ENCODE measurements around the gene BUB1.
"Not testable (repeated sequence)": the region's sequence is repeated elsewhere in the genome, so short reads cannot be mapped to it uniquely, and the experiment has no call there.

BUB1 gene

DNA sequence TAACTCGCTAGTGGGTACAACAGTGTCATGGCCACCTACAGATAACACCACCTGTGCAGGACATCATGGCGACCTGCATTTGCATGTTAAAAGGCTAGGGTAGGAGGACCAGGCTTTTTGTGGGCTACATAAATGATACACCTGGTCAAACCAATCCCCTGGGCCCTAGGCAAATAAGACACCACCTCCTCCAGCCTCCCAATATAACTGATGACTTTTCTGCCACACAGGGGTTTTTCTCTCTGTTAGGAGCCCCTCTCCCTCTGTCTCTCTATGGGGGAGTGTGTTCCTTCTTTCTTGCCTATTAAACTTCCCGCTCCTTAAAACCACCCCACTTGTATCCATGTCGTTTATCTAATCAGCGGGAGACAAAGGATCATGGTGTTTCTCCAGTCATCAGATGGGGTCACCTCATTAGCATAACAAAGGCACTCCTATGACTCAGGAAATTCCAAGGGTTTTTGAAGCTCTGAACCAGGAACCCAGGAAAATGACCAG is 10.8 kb upstream of the BUB1 start:
- Histone ChIP-seq H4K8ac (ENCODE audit: low read depth, low read length) (no peak overlapping the region), H2BK5ac (ENCODE audit: low read length) (peak overlapping the region; percentile 81), H3K79me2 (ENCODE audit: control insufficient read depth, insufficient read depth, low read length) (no peaks in the 10 kb centered on the region), H3K4ac (ENCODE audit: low read depth, low read length) (no peak overlapping the region), H4K5ac (ENCODE audit: low read length) (no peak overlapping the region), H3K27me3 (ENCODE audit: insufficient read depth, low read length, poor library complexity) (no peaks in the 10 kb centered on the region), H3K18ac (ENCODE audit: low read length) (no peak overlapping the region), H2BK15ac (replicated peaks; ENCODE audit: low read depth) (no peak overlapping the region), H3K4me2 (ENCODE audit: low read length) (peak overlapping the region; percentile 25), H3K36me3 (ENCODE audit: control insufficient read depth, insufficient read depth, low read length) (no peaks in the 10 kb centered on the region), H2BK120ac (ENCODE audit: low read depth, low read length) (no peak overlapping the region), H3K4me1 (ENCODE audit: control insufficient read depth, low read depth, low read length) (peaks cover 4% of the 10 kb centered on the region), H3K56ac (ENCODE audit: low read length) (peak overlapping the region; percentile 74), H2AK5ac (ENCODE audit: low read length) (no peak overlapping the region), H3K9ac (ENCODE audit: low read length) (no peak overlapping the region), H3K79me1 (ENCODE audit: low read length) (no peaks in the 10 kb centered on the region), H3K27ac (ENCODE audit: low read depth, low read length) (peak overlapping the region; percentile 26), H3K23ac (ENCODE audit: low read length) (no peak overlapping the region), H3K4me3 (ENCODE audit: low read length) (no peak overlapping the region)
- DNase-seq = peak; percentile 99
- WGBS (ENCODE audit: extremely low coverage, insufficient coverage, low lambda C conversion rate) = no CpG with 5 or more reads among the region's 5 CpGs

DNA sequence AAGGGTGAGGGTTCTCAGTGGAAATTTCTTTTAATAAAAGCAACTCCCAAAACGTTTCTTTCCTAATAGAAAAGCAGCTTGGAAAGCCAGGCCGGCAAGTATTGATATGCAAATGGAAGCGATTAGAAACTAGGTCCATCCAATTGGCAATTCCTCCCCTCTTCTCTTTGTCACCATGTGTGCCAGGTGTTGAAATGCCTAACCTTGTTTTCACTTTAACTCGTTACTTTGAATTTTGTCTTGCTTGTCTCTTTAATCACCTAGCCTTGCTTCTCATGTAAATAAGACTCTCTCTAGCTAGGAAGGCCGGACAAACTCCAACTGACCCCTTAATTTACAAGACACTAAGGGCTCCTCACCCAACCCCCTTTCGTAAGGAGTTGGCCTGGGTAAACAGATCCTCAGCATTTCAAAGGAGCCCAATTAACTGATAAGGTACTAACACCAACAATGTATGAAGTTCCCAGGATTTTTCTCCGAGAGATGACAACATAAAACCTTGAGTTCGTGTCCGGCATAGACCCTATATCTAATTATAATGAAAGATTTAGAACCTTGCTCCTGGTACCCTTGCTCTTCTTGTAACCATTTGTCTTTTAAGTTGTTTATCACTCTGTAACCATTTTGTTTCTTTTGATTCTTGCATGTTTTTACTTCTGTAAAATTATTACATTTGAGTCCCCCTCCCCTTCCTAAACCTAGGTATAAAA is 10.1 kb upstream of the BUB1 start:
- not testable (repeated sequence) for H2BK15ac ChIP-seq (replicated peaks; ENCODE audit: low read depth); H3K79me1 ChIP-seq (ENCODE audit: low read length); H2BK5ac ChIP-seq (ENCODE audit: low read length); H3K4ac ChIP-seq (ENCODE audit: low read depth, low read length); H3K4me1 ChIP-seq (ENCODE audit: control insufficient read depth, low read depth, low read length); H2AK5ac ChIP-seq (ENCODE audit: low read length); H3K36me3 ChIP-seq (ENCODE audit: control insufficient read depth, insufficient read depth, low read length); H3K9ac ChIP-seq (ENCODE audit: low read length); H3K23ac ChIP-seq (ENCODE audit: low read length); H3K4me2 ChIP-seq (ENCODE audit: low read length); H4K8ac ChIP-seq (ENCODE audit: low read depth, low read length); H4K5ac ChIP-seq (ENCODE audit: low read length); H2BK120ac ChIP-seq (ENCODE audit: low read depth, low read length); H3K4me3 ChIP-seq (ENCODE audit: low read length); H3K56ac ChIP-seq (ENCODE audit: low read length); H3K79me2 ChIP-seq (ENCODE audit: control insufficient read depth, insufficient read depth, low read length); H3K27me3 ChIP-seq (ENCODE audit: insufficient read depth, low read length, poor library complexity)
- DNase-seq = peak; percentile 81
- Histone ChIP-seq H3K27ac (ENCODE audit: low read depth, low read length) (peak overlapping the region; percentile 83), H3K18ac (ENCODE audit: low read length) (peak overlapping the region; percentile 62)
- WGBS (ENCODE audit: extremely low coverage, insufficient coverage, low lambda C conversion rate) = no CpG with 5 or more reads among the region's 9 CpGs

DNA sequence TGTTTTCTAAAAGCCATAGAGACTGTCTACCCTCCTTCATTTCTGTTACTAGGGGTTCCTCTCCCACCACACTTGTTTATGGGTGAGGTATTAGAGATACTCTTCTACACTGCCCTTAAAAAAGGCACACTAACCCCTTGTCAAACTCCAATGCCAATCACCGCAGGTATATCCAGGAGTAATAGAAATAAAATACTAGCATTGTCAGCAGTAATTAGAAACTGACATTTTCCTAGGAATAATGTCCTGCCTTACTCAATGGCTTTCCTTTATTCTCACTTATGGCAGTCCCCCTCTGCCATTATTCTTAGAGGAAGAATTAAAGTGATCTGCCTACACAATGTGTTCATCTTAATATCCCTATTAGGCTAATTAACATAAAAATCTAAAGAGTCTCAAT is 5.0 kb upstream of the BUB1 start:
- Histone ChIP-seq H3K4me2 (ENCODE audit: low read length) (no peak overlapping the region), H3K36me3 (ENCODE audit: control insufficient read depth, insufficient read depth, low read length) (no peaks in the 10 kb centered on the region), H3K23ac (ENCODE audit: low read length) (no peak overlapping the region), H2BK5ac (ENCODE audit: low read length) (no peak overlapping the region), H3K4me1 (ENCODE audit: control insufficient read depth, low read depth, low read length) (no peaks in the 10 kb centered on the region), H3K27me3 (ENCODE audit: insufficient read depth, low read length, poor library complexity) (no peaks in the 10 kb centered on the region), H4K5ac (ENCODE audit: low read length) (no peak overlapping the region), H3K9ac (ENCODE audit: low read length) (no peak overlapping the region), H3K4me3 (ENCODE audit: low read length) (no peak overlapping the region), H2AK5ac (ENCODE audit: low read length) (no peak overlapping the region), H2BK120ac (ENCODE audit: low read depth, low read length) (no peak overlapping the region), H2BK15ac (replicated peaks; ENCODE audit: low read depth) (no peak overlapping the region), H3K79me2 (ENCODE audit: control insufficient read depth, insufficient read depth, low read length) (no peaks in the 10 kb centered on the region), H3K4ac (ENCODE audit: low read depth, low read length) (no peak overlapping the region), H4K8ac (ENCODE audit: low read depth, low read length) (no peak overlapping the region), H3K18ac (ENCODE audit: low read length) (no peak overlapping the region), H3K27ac (ENCODE audit: low read depth, low read length) (no peak overlapping the region), H3K79me1 (ENCODE audit: low read length) (no peaks in the 10 kb centered on the region), H3K56ac (ENCODE audit: low read length) (no peak overlapping the region)
- DNase-seq = no peak
- no CpG with 5 or more reads among the region's 1 CpG for WGBS (ENCODE audit: extremely low coverage, insufficient coverage, low lambda C conversion rate)

DNA sequence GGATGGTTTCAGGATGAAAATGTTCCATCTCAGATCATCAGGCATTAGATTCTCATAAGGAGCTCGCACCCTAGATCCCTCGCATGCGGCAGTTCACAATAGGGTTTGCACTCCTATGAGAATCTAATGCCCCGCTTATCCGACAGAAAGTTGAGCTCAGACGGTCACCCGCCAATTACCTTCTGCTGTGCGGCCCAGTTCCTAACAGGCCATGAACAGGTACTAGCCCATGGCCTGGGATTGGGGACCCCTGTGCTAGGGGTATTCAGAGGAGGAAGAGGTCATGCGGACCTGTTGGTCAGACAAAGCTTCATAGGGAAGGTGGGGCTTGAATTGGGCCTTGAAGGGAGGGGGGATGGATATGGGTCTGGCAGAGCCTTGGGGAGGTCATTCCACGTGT is 4.4 kb upstream of the BUB1 start:
- H3K27ac ChIP-seq (ENCODE audit: low read depth, low read length) = no peak overlapping the region

DNA sequence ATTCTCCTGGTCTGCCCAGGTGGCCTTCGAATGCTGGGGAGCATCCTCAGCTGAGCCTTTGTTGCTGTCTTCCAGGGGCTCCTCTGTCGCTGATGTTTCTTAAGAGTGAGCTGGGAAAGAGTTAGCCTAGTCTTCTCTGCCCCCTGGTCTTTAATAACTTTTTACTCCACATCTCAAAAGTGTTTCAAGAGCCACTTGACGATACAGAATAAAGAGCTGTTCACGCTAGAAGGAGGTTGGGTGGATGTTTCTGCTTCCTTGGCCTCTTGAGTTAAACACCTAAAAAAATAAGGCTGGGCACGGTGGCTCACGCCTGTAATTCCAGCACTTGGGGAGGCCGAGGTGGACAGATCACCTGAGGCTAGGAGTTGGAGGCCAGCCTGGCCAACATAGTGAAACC is 2.8 kb upstream of the BUB1 start:
- Histone ChIP-seq H3K79me2 (ENCODE audit: control insufficient read depth, insufficient read depth, low read length) (peaks cover 12% of the 10 kb centered on the region), H3K27me3 (ENCODE audit: insufficient read depth, low read length, poor library complexity) (no peaks in the 10 kb centered on the region), H3K36me3 (ENCODE audit: control insufficient read depth, insufficient read depth, low read length) (no peaks in the 10 kb centered on the region), H2BK5ac (ENCODE audit: low read length) (no peak overlapping the region), H3K23ac (ENCODE audit: low read length) (no peak overlapping the region), H2BK120ac (ENCODE audit: low read depth, low read length) (no peak overlapping the region), H3K9ac (ENCODE audit: low read length) (no peak overlapping the region), H2AK5ac (ENCODE audit: low read length) (no peak overlapping the region), H3K4ac (ENCODE audit: low read depth, low read length) (no peak overlapping the region), H3K4me1 (ENCODE audit: control insufficient read depth, low read depth, low read length) (no peaks in the 10 kb centered on the region), H3K27ac (ENCODE audit: low read depth, low read length) (no peak overlapping the region), H3K56ac (ENCODE audit: low read length) (no peak overlapping the region), H3K4me3 (ENCODE audit: low read length) (no peak overlapping the region), H3K4me2 (ENCODE audit: low read length) (no peak overlapping the region), H4K8ac (ENCODE audit: low read depth, low read length) (no peak overlapping the region), H3K79me1 (ENCODE audit: low read length) (no peaks in the 10 kb centered on the region), H4K5ac (ENCODE audit: low read length) (no peak overlapping the region), H3K18ac (ENCODE audit: low read length) (no peak overlapping the region), H2BK15ac (replicated peaks; ENCODE audit: low read depth) (no peak overlapping the region)
- no peak for DNase-seq
- WGBS (ENCODE audit: extremely low coverage, insufficient coverage, low lambda C conversion rate) = no CpG with 5 or more reads among the region's 7 CpGs

More for the DNA sequence above, 4.4 kb upstream of the BUB1 start:
- H4K8ac ChIP-seq (ENCODE audit: low read depth, low read length) = no peak overlapping the region
- no peak overlapping the region for H3K56ac ChIP-seq (ENCODE audit: low read length)
- no peak overlapping the region for H3K4me3 ChIP-seq (ENCODE audit: low read length)
- no peaks in the 10 kb centered on the region for H3K27me3 ChIP-seq (ENCODE audit: insufficient read depth, low read length, poor library complexity)
- H3K4ac ChIP-seq (ENCODE audit: low read depth, low read length) = no peak overlapping the region
- H3K9ac ChIP-seq (ENCODE audit: low read length) = no peak overlapping the region
- H2BK120ac ChIP-seq (ENCODE audit: low read depth, low read length) = no peak overlapping the region
- no CpG with 5 or more reads among the region's 10 CpGs for WGBS (ENCODE audit: extremely low coverage, insufficient coverage, low lambda C conversion rate)
- no peak for DNase-seq
- H3K4me1 ChIP-seq (ENCODE audit: control insufficient read depth, low read depth, low read length) = no peaks in the 10 kb centered on the region
- H2AK5ac ChIP-seq (ENCODE audit: low read length) = no peak overlapping the region
- H2BK5ac ChIP-seq (ENCODE audit: low read length) = no peak overlapping the region
- H4K5ac ChIP-seq (ENCODE audit: low read length) = no peak overlapping the region
- H3K4me2 ChIP-seq (ENCODE audit: low read length) = no peak overlapping the region
- H3K36me3 ChIP-seq (ENCODE audit: control insufficient read depth, insufficient read depth, low read length) = no peaks in the 10 kb centered on the region
- peaks cover 3% of the 10 kb centered on the region for H3K79me2 ChIP-seq (ENCODE audit: control insufficient read depth, insufficient read depth, low read length)
- H3K18ac ChIP-seq (ENCODE audit: low read length) = no peak overlapping the region
- H3K23ac ChIP-seq (ENCODE audit: low read length) = no peak overlapping the region
- no peaks in the 10 kb centered on the region for H3K79me1 ChIP-seq (ENCODE audit: low read length)
- no peak overlapping the region for H2BK15ac ChIP-seq (replicated peaks; ENCODE audit: low read depth)

DNA sequence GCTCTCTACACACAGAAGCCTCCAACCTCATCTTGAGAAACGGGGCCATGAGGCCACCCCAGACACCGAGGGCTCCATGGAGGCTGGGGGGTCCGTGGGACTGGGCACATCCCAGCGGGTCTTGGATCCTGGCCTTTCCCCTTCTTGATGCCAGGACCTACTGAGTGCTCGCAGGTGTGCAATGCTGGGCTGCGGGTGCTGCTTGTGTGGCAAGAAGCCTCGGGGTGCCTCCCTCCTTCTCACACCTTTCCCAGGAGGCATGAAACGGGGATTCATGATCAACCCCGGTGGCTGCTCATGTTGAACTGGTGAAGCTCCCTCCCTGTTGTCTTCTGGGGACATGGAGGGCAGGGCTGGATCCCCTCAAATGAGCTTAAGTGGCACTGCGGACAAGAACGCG is 2.0 kb upstream of the BUB1 start:
- H3K4ac ChIP-seq (ENCODE audit: low read depth, low read length) = no peak overlapping the region
- no peak overlapping the region for H2BK120ac ChIP-seq (ENCODE audit: low read depth, low read length)
- H3K27me3 ChIP-seq (ENCODE audit: insufficient read depth, low read length, poor library complexity) = no peaks in the 10 kb centered on the region
- no peak overlapping the region for H3K4me3 ChIP-seq (ENCODE audit: low read length)
- no peaks in the 10 kb centered on the region for H3K79me1 ChIP-seq (ENCODE audit: low read length)
- DNase-seq = no peak
- H3K23ac ChIP-seq (ENCODE audit: low read length) = no peak overlapping the region
- no peak overlapping the region for H3K4me2 ChIP-seq (ENCODE audit: low read length)
- no peak overlapping the region for H3K56ac ChIP-seq (ENCODE audit: low read length)
- H4K5ac ChIP-seq (ENCODE audit: low read length) = no peak overlapping the region
- H3K36me3 ChIP-seq (ENCODE audit: control insufficient read depth, insufficient read depth, low read length) = no peaks in the 10 kb centered on the region
- no CpG with 5 or more reads among the region's 12 CpGs for WGBS (ENCODE audit: extremely low coverage, insufficient coverage, low lambda C conversion rate)
- H4K8ac ChIP-seq (ENCODE audit: low read depth, low read length) = no peak overlapping the region
- no peak overlapping the region for H3K9ac ChIP-seq (ENCODE audit: low read length)
- H3K27ac ChIP-seq (ENCODE audit: low read depth, low read length) = no peak overlapping the region
- H3K79me2 ChIP-seq (ENCODE audit: control insufficient read depth, insufficient read depth, low read length) = peaks cover 14% of the 10 kb centered on the region
- H2AK5ac ChIP-seq (ENCODE audit: low read length) = no peak overlapping the region
- no peak overlapping the region for H2BK5ac ChIP-seq (ENCODE audit: low read length)
- H2BK15ac ChIP-seq (replicated peaks; ENCODE audit: low read depth) = no peak overlapping the region
- H3K4me1 ChIP-seq (ENCODE audit: control insufficient read depth, low read depth, low read length) = peaks cover 2% of the 10 kb centered on the region
- H3K18ac ChIP-seq (ENCODE audit: low read length) = no peak overlapping the region

All from mesendoderm (in vitro differentiated cells).